HepG2 (cell line): Measurements from ENCODE around the gene FAM83G. TPM values are rescaled to one million over a fixed set of nuclear protein-coding genes. Genes with fewer than 3 reads are reported as not detected.
A peak's percentile ranks its signal among the peaks of the same experiment; 100 is the strongest.

Experiments used
- ATAC-seq: fragments of 200-7000 bp; cut with Tn5 transposase; 3 replicates; pipeline ENCODE4 v1.9.1; 2020; ENCODE audit warnings: mild to moderate bottlenecking, moderate library complexity
- BruUV-seq: library from RNA; stranded (reverse); fragments of 400-500 nt; replicated peaks from 2 replicates; lab custom pipeline; 2021; lab: Mats Ljungman, UMichigan
- CTCF ChIA-PET: fragments of 300-600 bp; formaldehyde crosslinking; extraction: SDS; loops from one replicate; lab custom pipeline; 2021; ENCODE audit warnings: low total read pairs, inconsistent platforms, low intra/inter-chr PET ratio; lab: Yijun Ruan, JAX
- POLR2A ChIA-PET: fragments of 350-600 bp; sonication (Branson Sonifier 250); formaldehyde crosslinking; loops from one replicate; lab custom pipeline; 2020; ENCODE audit warnings: antibody characterized with exemption, inconsistent platforms; lab: Yijun Ruan, JAX
- DNase-seq: peaks from one replicate; pipeline ENCODE4 v3.0.0-alpha.2; 2015; ENCODE audit warnings: low spot score
- FAIRE-seq: peaks from 3 replicates; lab custom pipeline; 2011; peaks lifted over from hg19 to GRCh38; lab: Jason Lieb, UNC
- H2AFZ ChIP-seq: one replicate; pipeline ENCODE4 v1.6.1; 2011; ENCODE audit warnings: low read length, inconsistent platforms
- H3K27ac ChIP-seq: fragments of 300-600 bp; 3 replicates; pipeline ENCODE4 v1.8.0; 2011; ENCODE audit warnings: mixed run types, mild to moderate bottlenecking, mixed read lengths, low read length, inconsistent platforms; ENCODE audit not compliant: insufficient read depth; ENCODE audit errors: extremely low read length
- H3K27me3 ChIP-seq, 2 experiments: fragments of 200-600 bp in 1 of 2; 2 replicates in 1 of 2; 3 replicates in 1 of 2; pipeline versions ENCODE4 v1.6.0 to v1.8.0; 2011; ENCODE audit warnings: low read length in 2 of 2, mild to moderate bottlenecking in 2 of 2, moderate library complexity in 2 of 2, inconsistent platforms in 1 of 2; ENCODE audit not compliant: insufficient read depth in 2 of 2, control insufficient read depth in 1 of 2
- H3K36me3 ChIP-seq, 2 experiments: fragments of 200-600 bp in 1 of 2; replicated peaks in 1 of 2; 2 replicates in 1 of 2; 3 replicates in 1 of 2; pipeline versions ENCODE4 v1.5.1 to v1.8.0; 2011; ENCODE audit warnings: low read length in 2 of 2, inconsistent platforms in 1 of 2; ENCODE audit not compliant: insufficient read depth in 2 of 2, control insufficient read depth in 1 of 2
- H3K4me1 ChIP-seq: 2 replicates; pipeline ENCODE4 v1.5.1; 2012; ENCODE audit warnings: low read length, inconsistent platforms; ENCODE audit not compliant: insufficient read depth
- H3K4me2 ChIP-seq: 2 replicates; pipeline ENCODE4 v1.6.0; 2011; ENCODE audit warnings: low read depth, low read length, inconsistent platforms
- H3K4me3 ChIP-seq, 3 experiments: fragments of 200-600 bp in 1 of 3; sonication (generic), shearing (Covaris generic) in 1 of 3; replicated peaks in 1 of 3; 2 replicates each; pipeline ENCODE4 v1.5.1; 2011 to 2016; ENCODE audit warnings: low read length in 3 of 3, inconsistent platforms in 2 of 3, low read depth in 2 of 3, mild to moderate bottlenecking in 2 of 3, control low read depth in 1 of 3, mixed read lengths in 1 of 3; ENCODE audit not compliant: insufficient read depth in 1 of 3
- H3K79me2 ChIP-seq: one replicate; pipeline ENCODE4 v1.6.1; 2011; ENCODE audit warnings: low read length, inconsistent platforms; ENCODE audit not compliant: insufficient read depth
- H3K9ac ChIP-seq: 2 replicates; pipeline ENCODE4 v1.6.0; 2011; ENCODE audit warnings: mild to moderate bottlenecking, low read depth, low read length, inconsistent platforms; ENCODE audit not compliant: insufficient read depth
- H3K9me3 ChIP-seq: 2 replicates; pipeline ENCODE4 v1.5.1; 2012; ENCODE audit warnings: mild to moderate bottlenecking, low read length
- H4K20me1 ChIP-seq: 2 replicates; pipeline ENCODE4 v1.6.0; 2011; ENCODE audit warnings: inconsistent platforms, mild to moderate bottlenecking, low read length, moderate library complexity; ENCODE audit not compliant: insufficient read depth
- CCDC6 ChIP-seq: sonication (generic); formaldehyde crosslinking; IDR thresholded peaks from 2 replicates; pipeline ENCODE4 v1.8.1; 2022; ENCODE audit warnings: mild to moderate bottlenecking, missing genetic modification reagents, moderate library complexity
- JUN ChIP-seq: sonication (generic); formaldehyde crosslinking; IDR thresholded peaks from 2 replicates; pipeline ENCODE4 v1.4.0; 2020; ENCODE audit warnings: mild to moderate bottlenecking, missing genetic modification reagents
- KDM5B ChIP-seq: sonication (generic); formaldehyde crosslinking; IDR thresholded peaks from 2 replicates; pipeline ENCODE4 v1.4.0; 2020; ENCODE audit warnings: missing genetic modification reagents, mild to moderate bottlenecking, borderline replicate concordance
- NCOA5 ChIP-seq: sonication (generic); formaldehyde crosslinking; IDR thresholded peaks from 2 replicates; pipeline ENCODE4 v1.4.0; 2020; ENCODE audit warnings: missing genetic modification reagents
- RBM22 ChIP-seq: fragments of 200-400 bp; formaldehyde crosslinking; optimal IDR thresholded peaks from 2 replicates; pipeline ENCODE3; 2017; ENCODE audit warnings: mild to moderate bottlenecking, low read length, moderate library complexity
- SCMH1 ChIP-seq: sonication (generic); formaldehyde crosslinking; IDR thresholded peaks from 2 replicates; pipeline ENCODE4 v1.9.0; 2021; ENCODE audit warnings: missing genetic modification reagents, mild to moderate bottlenecking, borderline replicate concordance
- TARDBP ChIP-seq: sonication (generic); formaldehyde crosslinking; IDR thresholded peaks from 2 replicates; pipeline ENCODE4 v1.8.0; 2022; ENCODE audit warnings: mild to moderate bottlenecking, missing genetic modification reagents
- ZNF557 ChIP-seq: sonication (generic); formaldehyde crosslinking; IDR thresholded peaks from 2 replicates; pipeline ENCODE4 v1.4.0; 2020; ENCODE audit warnings: missing genetic modification reagents
- ZNF773 ChIP-seq: sonication (generic); formaldehyde crosslinking; IDR thresholded peaks from 2 replicates; pipeline ENCODE4 v1.4.0; 2020; ENCODE audit warnings: missing genetic modification reagents, borderline replicate concordance
- WGBS: methylation state at CpG from one replicate; pipeline ENCODE4 v1.1.6; 2017; ENCODE audit warnings: low lambda C conversion rate; 5-methylcytosine and 5-hydroxymethylcytosine counted together
- in situ Hi-C: cut with HindIII; loops from 2 replicates; pipeline ENCODE4 v1.10.0; 2017; ENCODE audit warnings: low pct_unique_long_range_greater_than_20kb; ENCODE audit not compliant: extremely low pct_ligation_motif_present
- intact Hi-C: fragments of 100-400 bp; cut with micrococcal nuclease; formaldehyde crosslinking; loops from one replicate; pipeline ENCODE4 v1.10.0; 2022; ENCODE audit not compliant: unreplicated experiment
- polyA plus RNA-seq, 8 experiments: library from polyadenylated mRNA; depleted of rRNA in 3 of 8; stranded (reverse) in 7 of 8; unstranded in 1 of 8; fragments of >200 nt; fragmentation: Illumina TruSeq in 4 of 8; extraction: Trizol in 4 of 8; gene quantifications; 2 replicates each; pipeline versions ENCODE4 v1.2.1 to v1.2.3, GENCODE V29; 2011 to 2016; ENCODE audit warnings: low read depth in 4 of 8, missing spikeins in 1 of 8, mixed read lengths in 1 of 8; ENCODE audit not compliant: insufficient read depth in 1 of 8
- total RNA-seq, 5 experiments: library from RNA; depleted of rRNA; stranded (reverse); fragments of >200 nt; fragmentation: Illumina TruSeq; extraction: Trizol; gene quantifications; 2 replicates each; pipeline ENCODE4 v1.2.3, GENCODE V29; 2016; ENCODE audit warnings: low read depth in 1 of 5
- TF ChIP-seq, protein P1 (sequence below): sonication (generic); formaldehyde crosslinking; IDR thresholded peaks from 2 replicates; pipeline ENCODE4 v1.5.0; 2020; ENCODE audit warnings: missing genetic modification reagents, mild to moderate bottlenecking, borderline replicate concordance
- TF ChIP-seq, protein P2 (sequence below): sonication (generic); formaldehyde crosslinking; IDR thresholded peaks from 2 replicates; pipeline ENCODE4 v1.4.0; 2020; ENCODE audit warnings: mild to moderate bottlenecking, missing genetic modification reagents
- TF ChIP-seq, protein P3 (sequence below), 2 experiments: sonication (generic) in 1 of 2; formaldehyde crosslinking in 1 of 2; IDR thresholded peaks; 2 replicates each; pipeline versions ENCODE4 v1.4.0 to v1.6.1; 2018 to 2020; ENCODE audit warnings: missing genetic modification reagents in 2 of 2, borderline replicate concordance in 1 of 2, low read depth in 1 of 2, mild to moderate bottlenecking in 1 of 2, missing biosample characterization in 1 of 2
- TF ChIP-seq, protein P4 (sequence below): IDR thresholded peaks from 2 replicates; pipeline ENCODE4 v1.6.1; 2012; ENCODE audit warnings: low read depth, low read length, improper control_type of control experiment
- TF ChIP-seq, protein P5 (sequence below): sonication (generic); formaldehyde crosslinking; IDR thresholded peaks from 2 replicates; pipeline ENCODE4 v1.8.0; 2022; ENCODE audit warnings: mild to moderate bottlenecking, missing genetic modification reagents
- TF ChIP-seq, protein P6 (sequence below): sonication (generic); formaldehyde crosslinking; IDR thresholded peaks from 2 replicates; pipeline ENCODE4 v1.8.0; 2022; ENCODE audit warnings: mild to moderate bottlenecking, missing genetic modification reagents, moderate library complexity

Gene FAM83G
- total and polyA plus RNA-seq, 2 of the 13 experiments (the other 11 are each of a cell fraction or from before 2014, with no cell fraction given), result 13.7 to 18.6 TPM

DNA sequence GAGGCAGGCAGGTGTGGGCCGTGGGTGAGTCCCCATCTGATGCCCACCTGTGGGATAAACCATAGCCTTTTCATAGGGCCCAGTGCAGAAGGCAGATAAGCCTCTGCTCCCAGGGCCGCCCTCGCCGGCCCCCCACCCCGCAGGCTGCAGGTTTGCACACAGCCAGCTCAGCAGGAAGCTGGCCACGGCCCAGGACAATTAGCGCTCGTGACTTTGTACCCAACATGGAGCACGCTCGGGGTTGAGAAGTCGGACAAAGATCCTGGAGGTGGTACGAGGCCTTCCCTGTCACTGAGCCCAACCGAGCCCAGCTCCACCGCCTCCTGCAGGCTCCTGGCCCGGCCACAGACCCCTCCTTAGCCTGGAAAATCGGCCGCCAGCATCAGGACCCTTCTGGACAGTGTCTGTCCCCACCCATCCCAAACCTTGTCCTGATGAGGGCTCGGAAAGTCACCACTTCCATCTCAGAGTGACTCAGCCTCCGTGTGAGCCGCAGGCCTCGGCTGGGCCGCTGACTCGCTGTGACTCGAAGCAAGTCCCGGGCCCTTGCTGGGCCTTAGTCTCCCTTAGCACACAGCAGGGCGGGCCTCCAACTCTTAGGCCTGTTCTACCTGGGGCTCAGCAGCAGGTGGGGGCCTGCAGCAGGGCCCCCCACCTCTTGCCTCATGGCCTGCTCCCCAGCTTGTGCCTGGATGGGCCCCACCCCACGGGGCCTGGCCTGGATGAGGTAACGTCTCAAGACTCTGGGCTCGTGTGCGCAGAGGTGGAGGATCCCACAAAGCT is 22.7 kb downstream of the FAM83G start (continued):
- TF ChIP-seq JUN (CRISPR knock-in tag), result peak; percentile 62; the same call in 1 of the 2 replicates
- TF ChIP-seq, protein P1, sequence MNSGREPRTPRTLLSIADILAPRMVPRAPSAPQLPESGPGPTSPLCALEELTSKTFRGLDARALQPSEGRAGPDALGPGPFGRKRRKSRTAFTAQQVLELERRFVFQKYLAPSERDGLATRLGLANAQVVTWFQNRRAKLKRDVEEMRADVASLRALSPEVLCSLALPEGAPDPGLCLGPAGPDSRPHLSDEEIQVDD (CRISPR knock-in tag), result no peak
- TF ChIP-seq TARDBP (CRISPR knock-in tag), result peak; percentile 55; the same call in 1 of the 2 replicates
- TF ChIP-seq ZNF557 (CRISPR knock-in tag), result no peak

DNA sequence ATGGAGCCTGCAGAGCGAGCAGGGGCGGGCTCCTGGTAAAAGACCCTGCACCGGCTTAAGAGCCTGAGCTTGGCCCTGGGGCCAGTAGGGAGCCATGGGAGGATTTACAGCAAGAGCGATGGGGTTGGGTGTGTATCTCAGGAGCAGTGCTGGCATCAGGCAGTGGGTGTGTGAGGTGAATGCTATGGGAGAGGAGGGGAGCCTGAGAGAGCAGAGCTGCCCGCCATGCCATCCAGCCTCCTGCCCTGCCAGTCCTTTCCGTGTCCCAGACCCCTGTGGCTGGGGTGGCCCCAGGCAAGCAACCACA is 23.3 kb downstream of the FAM83G start:
- peak overlapping the region; percentile 88 for H3K27ac ChIP-seq
- H3K27me3 ChIP-seq, result no peaks in the 10 kb centered on the region
- intact Hi-C loops, result no loop called here
- WGBS, result 89% methylated on average over 3 of the region's 6 CpGs
- FAIRE-seq (no peak), DNase-seq (no peak), ATAC-seq (peak; percentile 46)
- no peaks in the 10 kb centered on the region for H4K20me1 ChIP-seq
- H3K79me2 ChIP-seq, result no peaks in the 10 kb centered on the region
- ChIA-PET CTCF (no interaction called here), POLR2A (interaction anchor here (1.0 to 3.4 kb wide), 5 partner anchors 9 to 25 kb away, joined by 3 to 22 read pairs (median 6); partner anchors contain the start of gene FAM83G)
- H3K4me1 ChIP-seq, result peaks cover 51% of the 10 kb centered on the region
- H2AFZ ChIP-seq, result no peak overlapping the region
- BruUV-seq, result no TSS peak
- peak overlapping the region in 1 of 3 experiments; percentile 39; a peak in 1 of 6 replicates for H3K4me3 ChIP-seq
- H3K4me2 ChIP-seq, result peak overlapping the region; percentile 45
- peaks cover 28 to 66% of the 10 kb centered on the region in 2 experiments; a peak in 4 of 5 replicates for H3K36me3 ChIP-seq
- H3K9ac ChIP-seq, result peak overlapping the region; percentile 62
- no peaks in the 10 kb centered on the region for H3K9me3 ChIP-seq
- in situ Hi-C loops, result no loop called here
- TF ChIP-seq SCMH1 (no peak), CCDC6 (CRISPR knock-in tag) (no peak), KDM5B (CRISPR knock-in tag) (no peak), RBM22 (peak; percentile 50), NCOA5 (no peak), ZNF773 (no peak)
- TF ChIP-seq, protein P2, sequence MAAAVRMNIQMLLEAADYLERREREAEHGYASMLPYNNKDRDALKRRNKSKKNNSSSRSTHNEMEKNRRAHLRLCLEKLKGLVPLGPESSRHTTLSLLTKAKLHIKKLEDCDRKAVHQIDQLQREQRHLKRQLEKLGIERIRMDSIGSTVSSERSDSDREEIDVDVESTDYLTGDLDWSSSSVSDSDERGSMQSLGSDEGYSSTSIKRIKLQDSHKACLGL (CRISPR knock-in tag), result no peak
- TF ChIP-seq, protein P3, sequence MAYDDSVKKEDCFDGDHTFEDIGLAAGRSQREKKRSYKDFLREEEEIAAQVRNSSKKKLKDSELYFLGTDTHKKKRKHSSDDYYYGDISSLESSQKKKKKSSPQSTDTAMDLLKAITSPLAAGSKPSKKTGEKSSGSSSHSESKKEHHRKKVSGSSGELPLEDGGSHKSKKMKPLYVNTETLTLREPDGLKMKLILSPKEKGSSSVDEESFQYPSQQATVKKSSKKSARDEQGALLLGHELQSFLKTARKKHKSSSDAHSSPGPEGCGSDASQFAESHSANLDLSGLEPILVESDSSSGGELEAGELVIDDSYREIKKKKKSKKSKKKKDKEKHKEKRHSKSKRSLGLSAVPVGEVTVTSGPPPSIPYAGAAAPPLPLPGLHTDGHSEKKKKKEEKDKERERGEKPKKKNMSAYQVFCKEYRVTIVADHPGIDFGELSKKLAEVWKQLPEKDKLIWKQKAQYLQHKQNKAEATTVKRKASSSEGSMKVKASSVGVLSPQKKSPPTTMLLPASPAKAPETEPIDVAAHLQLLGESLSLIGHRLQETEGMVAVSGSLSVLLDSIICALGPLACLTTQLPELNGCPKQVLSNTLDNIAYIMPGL (CRISPR knock-in tag; IDR thresholded peaks at IDR 0.05; ENCODE audit: borderline replicate concordance in 1 of 2, low read depth in 1 of 2), result no peak
- TF ChIP-seq, protein P4, sequence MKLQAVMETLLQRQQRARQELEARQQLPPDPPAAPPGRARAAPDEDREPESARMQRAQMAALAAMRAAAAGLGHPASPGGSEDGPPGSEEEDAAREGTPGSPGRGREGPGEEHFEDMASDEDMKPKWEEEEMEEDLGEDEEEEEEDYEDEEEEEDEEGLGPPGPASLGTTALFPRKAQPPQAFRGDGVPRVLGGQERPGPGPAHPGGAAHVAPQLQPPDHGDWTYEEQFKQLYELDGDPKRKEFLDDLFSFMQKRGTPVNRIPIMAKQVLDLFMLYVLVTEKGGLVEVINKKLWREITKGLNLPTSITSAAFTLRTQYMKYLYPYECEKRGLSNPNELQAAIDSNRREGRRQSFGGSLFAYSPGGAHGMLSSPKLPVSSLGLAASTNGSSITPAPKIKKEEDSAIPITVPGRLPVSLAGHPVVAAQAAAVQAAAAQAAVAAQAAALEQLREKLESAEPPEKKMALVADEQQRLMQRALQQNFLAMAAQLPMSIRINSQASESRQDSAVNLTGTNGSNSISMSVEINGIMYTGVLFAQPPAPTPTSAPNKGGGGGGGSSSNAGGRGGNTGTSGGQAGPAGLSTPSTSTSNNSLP, result no peak
- TF ChIP-seq, protein P5, sequence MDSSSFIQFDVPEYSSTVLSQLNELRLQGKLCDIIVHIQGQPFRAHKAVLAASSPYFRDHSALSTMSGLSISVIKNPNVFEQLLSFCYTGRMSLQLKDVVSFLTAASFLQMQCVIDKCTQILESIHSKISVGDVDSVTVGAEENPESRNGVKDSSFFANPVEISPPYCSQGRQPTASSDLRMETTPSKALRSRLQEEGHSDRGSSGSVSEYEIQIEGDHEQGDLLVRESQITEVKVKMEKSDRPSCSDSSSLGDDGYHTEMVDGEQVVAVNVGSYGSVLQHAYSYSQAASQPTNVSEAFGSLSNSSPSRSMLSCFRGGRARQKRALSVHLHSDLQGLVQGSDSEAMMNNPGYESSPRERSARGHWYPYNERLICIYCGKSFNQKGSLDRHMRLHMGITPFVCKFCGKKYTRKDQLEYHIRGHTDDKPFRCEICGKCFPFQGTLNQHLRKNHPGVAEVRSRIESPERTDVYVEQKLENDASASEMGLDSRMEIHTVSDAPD, result 0 out of 2 replicates have a peak, but pooled peaks have one; percentile 15
- TF ChIP-seq, protein P6, sequence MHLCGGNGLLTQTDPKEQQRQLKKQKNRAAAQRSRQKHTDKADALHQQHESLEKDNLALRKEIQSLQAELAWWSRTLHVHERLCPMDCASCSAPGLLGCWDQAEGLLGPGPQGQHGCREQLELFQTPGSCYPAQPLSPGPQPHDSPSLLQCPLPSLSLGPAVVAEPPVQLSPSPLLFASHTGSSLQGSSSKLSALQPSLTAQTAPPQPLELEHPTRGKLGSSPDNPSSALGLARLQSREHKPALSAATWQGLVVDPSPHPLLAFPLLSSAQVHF, result no peak
